Fibroblast of mammary gland (primary cell): Measurements from ENCODE around the gene DCLK2.

Experiments
- DNase-seq: peaks from one replicate; pipeline ENCODE4 v3.0.0-alpha.2; 2010; ENCODE audit warnings: low read depth
- H3K4me3 ChIP-seq: 2 replicates; pipeline ENCODE4 v1.5.1; 2011; ENCODE audit warnings: low read depth, mild to moderate bottlenecking, low read length, moderate library complexity; ENCODE audit not compliant: control insufficient read depth
- CTCF ChIP-seq: conservative IDR thresholded peaks from 2 replicates; pipeline ENCODE4 v1.5.1; 2011; ENCODE audit warnings: low read depth, low read length, inconsistent platforms; ENCODE audit not compliant: control insufficient read depth, insufficient read depth

DCLK2 gene

GRCh38 chr4:150289198-150289597 is 211.0 kb downstream of the DCLK2 start:
- no peak for DNase-seq
- H3K4me3 ChIP-seq = no peak overlapping the region
- TF ChIP-seq CTCF = no peak

- no peak overlapping the region for H3K4me3 ChIP-seq
- DNase-seq = no peak
- TF ChIP-seq CTCF = no peak
Measured at GRCh38 chr4:150289881-150290280, 211.6 kb downstream of the DCLK2 start.

GRCh38 chr4:150297861-150298474 is 219.7 kb downstream of the DCLK2 start:
- H3K4me3 ChIP-seq = no peak overlapping the region
- DNase-seq = peak; percentile 80
- peak; percentile 83 for TF ChIP-seq CTCF

GRCh38 chr4:150299816-150300215 is 221.6 kb downstream of the DCLK2 start:
- DNase-seq = no peak
- TF ChIP-seq CTCF = no peak
- H3K4me3 ChIP-seq = no peak overlapping the region

- no peak for TF ChIP-seq CTCF
- no peak overlapping the region for H3K4me3 ChIP-seq
- DNase-seq = peak; percentile 98
Measured at GRCh38 chr4:150302553-150302952, 224.3 kb downstream of the DCLK2 start.

- DNase-seq = peak; percentile 59
- H3K4me3 ChIP-seq = no peak overlapping the region
- TF ChIP-seq CTCF = no peak
Measured at GRCh38 chr4:150305995-150306394, 227.8 kb downstream of the DCLK2 start.

- no peak for TF ChIP-seq CTCF
- no peak overlapping the region for H3K4me3 ChIP-seq
- DNase-seq = no peak
Measured at GRCh38 chr4:150306719-150307118, 228.5 kb downstream of the DCLK2 start.
